Stimulated activated CD8-positive, alpha-beta memory T cell treated with anti-CD3 and anti-CD28 coated beads, Interleukin-7, amount 100 ng/mL, for 48 hours (primary cell): ENCODE results near the gene RASSF8.

Experiments used
- DNase-seq, 2 donors: peaks; one replicate each; pipeline ENCODE4 v3.0.0-alpha.2; 2020; ENCODE audit warnings: low read depth in 1 of 2; ENCODE audit errors: extremely low read depth in 1 of 2

Gene RASSF8

DNA sequence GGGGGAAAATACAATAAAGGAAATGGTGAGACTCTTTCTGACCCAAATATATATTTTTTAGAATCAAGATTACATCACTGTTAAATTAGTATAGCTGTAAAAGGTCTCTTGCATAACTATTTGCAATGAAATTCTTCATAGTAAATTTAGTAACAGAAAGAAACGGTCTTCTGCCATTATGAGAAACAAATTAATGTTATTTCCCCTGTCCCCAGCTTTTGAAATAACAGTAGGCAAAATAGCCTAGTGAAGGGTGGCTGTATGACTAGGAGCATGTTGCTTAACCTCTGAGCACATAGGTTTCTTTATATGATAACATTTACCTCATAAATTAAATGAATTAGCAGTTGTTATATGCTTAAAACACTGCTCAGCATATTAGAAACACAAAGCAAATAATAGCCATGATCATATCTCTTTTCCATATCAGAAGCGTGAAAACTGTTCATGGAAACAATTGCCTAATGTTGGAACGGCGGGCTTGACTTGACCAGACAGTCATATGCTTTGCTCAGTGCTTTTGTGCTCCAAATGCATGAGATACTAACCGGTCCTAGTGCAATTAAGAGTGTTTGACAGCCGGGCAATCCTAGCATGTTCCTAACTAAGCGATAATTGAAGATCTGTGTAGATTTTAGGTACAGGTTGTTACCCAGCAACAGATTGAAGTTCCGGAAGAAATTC, 142.3 kb downstream of the RASSF8 start:
- no peak for DNase-seq

DNA sequence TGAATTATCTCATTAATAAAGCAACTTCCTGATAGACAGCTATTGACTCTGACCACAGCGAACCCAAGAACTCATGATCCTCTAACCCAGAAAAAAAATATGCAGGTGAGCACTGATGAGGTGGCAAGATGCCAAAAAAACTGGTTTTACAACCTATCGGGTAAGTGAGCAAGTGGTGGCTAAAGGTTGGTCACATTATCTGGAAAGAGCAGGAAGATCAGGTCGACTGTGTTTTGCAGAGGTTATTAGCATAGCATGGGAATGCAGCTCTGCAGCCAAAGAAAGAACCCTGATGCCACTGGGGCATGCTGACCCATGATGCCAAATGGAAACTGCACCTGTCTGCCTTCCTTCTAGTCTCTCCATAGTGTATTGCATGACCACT, 142.9 kb downstream of the RASSF8 start:
- DNase-seq = no peak

DNA sequence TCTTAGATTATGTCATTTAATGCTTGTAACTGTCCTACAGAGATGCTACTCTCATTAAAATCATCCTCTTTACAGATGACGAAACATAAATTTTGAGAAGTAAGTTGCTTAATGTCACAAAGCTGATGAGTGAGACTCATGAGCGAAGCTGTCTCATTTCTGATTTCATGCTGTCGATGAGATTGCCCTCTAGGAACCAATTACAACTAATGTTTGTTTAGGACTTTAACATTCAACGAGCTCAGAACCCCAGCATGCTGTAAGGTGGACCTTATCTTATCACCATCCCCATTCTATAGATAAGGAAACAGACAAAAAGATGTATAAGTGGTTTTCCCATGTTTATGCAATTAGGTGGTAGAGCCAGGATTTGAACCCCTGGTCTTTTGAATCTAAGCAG, 143.3 kb downstream of the RASSF8 start:
- DNase-seq = no peak

DNA sequence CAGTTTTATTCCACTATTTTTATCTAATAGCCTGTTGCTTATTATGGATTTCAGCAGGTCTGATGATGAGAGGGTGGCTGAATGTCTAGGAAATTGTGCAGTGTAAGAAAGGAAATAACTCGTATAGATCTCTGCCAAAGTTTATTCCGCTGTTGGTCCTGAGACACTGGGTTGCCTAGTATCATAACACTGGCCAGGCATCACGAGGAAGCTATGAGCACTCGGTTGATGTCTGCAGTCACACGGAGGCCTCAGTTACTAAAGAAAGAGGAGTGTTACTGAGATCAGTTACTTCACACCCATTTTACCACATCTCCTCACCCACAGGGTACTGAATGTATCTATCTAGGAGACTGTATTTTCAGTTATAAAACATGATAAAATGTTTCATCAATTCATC, 144.5 kb downstream of the RASSF8 start:
- DNase-seq = no peak

DNA sequence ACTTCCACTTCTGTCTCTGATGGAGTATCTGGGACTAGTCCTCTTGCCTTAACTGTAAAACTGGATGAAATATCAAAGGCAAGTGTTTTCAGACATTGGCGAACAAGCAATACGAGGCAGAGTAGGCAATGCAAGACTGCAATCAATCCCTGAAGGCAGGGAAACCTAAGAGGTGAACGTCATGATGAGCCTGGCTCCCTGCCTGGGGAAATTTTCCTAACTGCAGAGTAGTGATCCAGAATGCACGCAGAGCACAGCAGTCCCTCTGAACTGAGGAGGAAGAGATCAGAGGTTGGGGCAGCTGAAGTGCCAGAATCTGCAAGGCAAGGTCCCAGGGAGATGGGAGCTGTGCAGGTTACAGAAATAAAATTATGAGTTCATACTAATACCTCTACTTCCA, 147.9 kb downstream of the RASSF8 start:
- no peak for DNase-seq

DNA sequence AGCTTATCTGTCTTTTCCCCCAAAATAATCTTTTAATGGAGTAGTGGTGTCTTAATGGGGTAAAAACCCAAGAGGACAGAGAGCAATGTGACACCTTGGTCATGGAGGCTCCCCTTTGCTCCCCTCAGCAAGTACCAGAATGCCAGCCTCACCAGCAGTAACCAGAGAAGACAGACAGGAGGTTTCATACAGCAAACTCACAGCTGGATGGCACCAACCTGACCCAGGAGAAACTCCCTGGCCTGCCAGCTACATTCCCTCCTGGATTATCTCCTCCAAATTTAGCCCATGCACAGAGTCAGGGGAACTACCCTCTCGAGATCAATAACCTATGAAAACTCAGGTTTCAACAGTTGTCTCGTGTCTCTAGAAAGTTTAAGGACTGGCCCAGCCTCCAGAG, 150.4 kb downstream of the RASSF8 start:
- DNase-seq = no peak

DNA sequence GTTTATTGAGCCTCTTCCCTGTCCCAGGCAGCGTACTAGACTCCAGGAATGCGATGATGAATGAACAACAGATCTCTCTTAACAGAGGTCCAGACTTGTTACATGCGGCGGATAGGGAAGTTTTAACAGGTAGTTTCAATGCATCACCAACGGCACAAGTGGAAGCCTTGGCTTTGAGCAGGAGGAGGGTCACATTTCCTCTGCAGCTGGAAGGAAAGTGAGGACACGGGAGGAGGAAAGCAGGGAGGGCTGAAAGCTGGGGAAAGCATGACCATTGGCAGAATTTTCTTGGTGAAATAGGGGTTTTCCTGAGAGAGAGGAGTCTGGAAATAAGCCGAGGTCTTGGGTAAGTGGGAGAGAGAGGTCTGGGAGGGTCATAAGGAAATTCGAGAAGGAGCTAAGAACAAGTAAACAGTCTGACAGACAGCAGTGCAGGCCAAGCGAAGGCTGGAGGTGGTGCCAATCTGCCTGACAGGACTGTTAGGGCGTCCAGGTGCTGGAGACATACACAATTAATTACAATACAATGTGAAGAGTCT, 150.9 kb downstream of the RASSF8 start:
- DNase-seq = no peak

DNA sequence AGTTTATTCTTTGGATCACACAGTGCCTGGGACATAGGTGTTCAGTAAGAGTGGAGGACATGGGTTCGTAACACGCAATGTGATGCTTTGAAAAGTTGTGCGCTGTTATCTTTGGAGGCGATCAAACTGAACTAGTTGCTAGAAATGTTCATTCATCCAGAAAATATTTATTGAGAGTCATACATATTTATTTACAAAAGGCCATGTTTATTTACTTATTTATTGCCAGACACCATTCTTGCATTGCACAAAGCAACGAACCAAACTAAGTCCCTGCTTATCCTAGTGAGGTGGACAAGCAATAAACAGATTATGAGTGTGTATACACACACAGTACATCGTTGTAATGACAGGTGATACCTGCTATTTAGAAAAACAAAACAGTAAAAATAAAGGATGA, 153.8 kb downstream of the RASSF8 start:
- DNase-seq = no peak

DNA sequence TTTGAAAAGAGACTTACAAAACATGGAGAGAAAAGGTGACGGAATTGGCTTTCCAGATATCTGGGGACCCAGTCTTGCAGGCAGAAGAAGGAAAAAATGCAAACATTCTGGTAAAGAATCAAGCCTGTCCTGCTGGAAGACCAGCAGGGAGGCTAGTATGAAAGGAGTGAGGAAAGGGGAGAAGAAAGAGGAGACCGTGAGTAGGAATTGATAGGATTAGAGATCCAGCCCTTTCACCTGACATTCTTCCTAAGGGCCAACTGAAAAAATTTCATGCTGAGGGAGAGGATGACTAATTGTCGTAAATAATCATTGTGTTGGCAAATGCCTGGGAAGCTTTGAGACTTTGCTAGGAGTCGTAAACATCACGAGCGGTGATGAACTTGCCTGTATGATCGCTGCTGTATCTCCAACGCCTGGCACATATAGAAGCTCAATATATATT, 154.2 kb downstream of the RASSF8 start:
- no peak for DNase-seq

DNA sequence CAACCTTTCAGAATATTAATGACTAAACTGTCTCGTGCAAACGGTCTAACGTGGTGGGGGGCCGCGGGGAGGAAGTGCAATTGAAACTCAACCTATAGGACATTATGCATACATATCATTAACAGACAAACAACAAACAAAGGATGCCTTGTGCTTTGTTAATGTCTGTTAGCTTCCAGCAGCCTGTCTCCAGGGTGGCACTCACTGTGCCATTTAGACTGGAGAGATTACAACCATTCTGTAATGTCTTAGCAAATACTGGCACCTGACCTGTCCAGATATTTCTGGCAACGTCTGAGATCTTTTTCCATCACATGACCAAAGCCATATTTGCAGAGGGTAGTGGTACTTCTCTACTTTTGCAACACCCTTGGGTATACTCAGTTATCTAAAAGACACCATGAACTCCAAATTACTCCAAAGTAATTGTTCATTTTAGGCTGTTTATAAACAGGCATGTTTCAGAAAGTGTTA, 154.7 kb downstream of the RASSF8 start:
- DNase-seq = no peak

DNA sequence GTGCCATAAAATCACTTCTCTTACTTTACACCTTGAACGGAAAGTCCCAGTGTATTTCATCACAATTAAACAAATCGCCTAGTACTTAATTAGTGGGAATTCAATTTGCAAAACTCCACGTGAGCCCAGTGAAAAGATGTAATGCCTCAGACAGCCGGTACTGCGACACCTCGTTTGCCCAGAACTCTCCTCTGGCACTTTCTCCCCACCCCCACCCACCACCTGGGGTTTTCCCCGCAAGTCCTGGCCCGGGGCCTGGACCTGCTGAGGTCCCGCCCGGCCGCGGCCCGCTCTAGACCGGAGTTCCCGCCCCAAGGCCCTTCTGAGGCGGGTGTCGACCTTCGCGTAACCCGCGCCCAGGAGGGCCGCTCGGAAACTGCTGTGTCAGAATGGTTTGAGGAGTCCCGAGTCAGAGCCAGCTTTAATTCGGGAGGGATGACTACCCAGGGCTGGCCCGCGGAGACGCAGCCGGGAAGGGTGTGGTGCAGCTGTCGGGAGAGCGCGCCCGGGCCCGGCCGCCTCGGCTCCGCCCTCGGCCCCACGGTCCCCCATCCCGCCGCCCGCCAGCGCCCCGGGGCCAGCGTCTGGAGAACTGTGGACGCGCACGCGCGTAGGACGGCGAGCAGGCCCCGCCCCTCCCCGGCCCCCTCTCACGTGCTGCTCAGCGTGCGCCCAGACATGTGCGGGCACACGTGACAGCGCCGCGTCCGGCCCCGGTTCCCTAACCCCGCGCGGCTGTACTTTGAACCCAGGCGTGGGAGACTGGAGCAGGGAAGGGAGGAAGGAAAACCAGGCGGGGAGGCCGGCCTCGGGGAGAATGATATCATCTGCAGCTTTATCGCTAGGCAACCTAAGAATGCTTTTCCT, 155.6 kb downstream of the RASSF8 start:
- DNase-seq = peak in 1 of 2 donors; percentile 51

DNA sequence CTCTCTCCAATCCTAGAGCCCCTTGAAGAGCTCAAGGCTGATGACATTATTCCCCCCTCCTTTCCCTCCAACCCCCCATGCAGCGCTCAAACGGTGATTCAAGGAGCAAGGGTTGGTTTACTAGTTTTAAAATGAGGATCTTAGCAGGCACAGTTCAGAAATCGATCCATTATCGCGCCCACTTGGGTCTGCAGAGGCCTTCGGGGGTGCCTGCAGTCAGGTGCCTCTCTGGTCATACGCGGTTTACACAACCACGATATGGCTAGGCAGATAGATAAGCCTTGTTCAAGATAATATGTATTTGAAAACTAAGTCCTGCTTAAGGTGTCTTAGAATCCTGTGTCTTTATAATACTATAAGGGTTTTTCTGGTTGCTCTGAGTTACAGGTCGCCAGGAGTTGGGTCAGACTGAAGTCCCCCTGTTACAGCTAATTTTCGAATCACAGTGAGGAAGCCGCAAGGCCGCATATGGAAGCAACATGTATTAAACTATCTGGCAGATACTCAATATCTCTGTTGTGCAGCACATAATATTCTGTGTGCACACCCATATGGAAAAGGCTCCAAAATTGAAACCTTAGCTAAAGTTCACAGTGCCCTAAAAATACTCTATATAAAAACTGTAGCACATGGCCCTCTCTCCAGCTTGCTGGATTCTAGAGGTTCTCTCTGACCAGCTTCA, 156.4 kb downstream of the RASSF8 start:
- DNase-seq = no peak

DNA sequence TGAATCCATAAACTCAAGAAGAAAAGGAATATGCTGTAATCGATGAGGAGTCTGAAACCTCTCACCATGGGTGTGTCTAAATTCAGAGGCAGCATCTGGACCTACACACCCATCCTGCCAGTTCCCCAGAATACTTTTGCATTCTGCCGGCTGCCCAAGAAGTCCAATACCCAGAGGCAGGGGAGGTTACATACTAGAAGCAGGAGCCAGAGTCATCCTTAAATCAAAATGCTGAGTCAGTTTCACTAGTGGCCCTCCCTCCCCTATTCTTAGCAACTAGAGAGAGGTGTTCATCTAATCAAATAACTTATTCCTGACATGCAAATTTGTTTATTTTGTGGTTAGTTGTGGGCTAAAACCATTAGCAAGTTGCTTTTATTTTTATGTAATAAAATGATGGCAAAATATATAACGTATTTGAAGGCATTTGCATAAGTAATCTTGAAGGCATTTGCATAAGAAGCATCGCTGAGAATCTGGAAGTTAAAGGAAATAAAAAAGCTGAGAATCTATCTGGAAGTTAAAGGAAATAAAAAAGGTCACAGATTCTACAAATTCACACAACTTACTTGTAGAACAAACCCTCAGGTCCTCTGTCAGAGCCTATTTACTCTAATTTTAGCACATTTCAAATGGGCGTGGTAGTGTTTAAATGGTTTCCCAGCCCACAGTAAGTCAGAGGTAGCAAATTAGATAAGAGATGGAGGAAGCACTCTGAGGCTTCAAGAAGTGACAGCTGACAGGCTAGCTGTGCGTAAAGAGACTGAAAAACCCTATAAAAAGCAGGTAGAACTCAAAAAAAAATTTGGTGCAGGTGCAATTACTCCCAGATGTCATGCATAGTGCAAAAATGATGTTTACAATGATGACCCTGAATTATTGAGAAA, 158.6 kb downstream of the RASSF8 start:
- DNase-seq = no peak

DNA sequence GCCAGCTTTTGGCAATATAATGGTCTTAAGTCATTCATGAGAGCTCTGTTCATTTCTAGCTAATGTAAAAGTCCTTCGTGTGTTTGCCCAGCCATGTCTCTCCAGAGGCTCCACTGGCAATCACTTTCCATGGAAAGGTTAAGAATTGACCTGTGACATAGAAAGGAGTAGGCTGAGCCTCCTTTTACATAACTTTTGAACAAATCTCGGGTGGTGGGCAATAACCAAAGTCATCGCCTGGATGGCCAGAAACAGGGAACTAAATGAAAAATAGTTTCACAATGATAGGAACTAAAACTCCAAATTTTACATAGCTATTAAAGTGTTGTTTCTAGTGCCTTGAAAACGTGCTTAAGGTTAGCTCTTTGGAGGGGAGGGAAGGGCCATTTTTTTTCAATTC, 159.8 kb downstream of the RASSF8 start:
- DNase-seq = no peak

DNA sequence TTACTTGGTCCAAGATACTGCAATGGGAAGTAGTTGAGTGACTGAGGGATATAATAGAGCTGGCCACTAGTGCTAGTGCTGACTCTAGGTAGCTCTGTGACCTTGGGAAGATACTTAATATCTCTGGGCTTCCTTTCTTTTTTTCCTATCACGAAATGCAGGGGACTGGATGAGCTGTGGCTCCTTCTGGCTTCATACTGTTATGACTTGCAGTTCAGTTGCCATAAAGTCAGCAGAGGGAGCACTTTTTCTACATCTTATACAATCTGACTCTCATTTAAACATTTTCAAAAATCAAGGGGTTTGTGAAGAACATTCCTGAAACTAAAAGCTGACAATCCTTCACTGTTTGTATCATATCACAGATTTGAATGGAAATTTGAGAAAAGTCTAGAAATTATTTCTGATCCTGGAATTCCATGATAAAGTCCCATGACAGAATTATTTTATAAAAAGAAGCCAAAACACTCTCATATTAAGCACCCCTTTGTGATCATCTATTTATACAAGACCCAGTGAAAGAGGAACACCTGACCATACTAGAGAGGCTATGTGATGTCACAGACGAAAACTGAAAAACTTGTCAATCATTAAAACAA, 161.0 kb downstream of the RASSF8 start:
- DNase-seq = no peak

DNA sequence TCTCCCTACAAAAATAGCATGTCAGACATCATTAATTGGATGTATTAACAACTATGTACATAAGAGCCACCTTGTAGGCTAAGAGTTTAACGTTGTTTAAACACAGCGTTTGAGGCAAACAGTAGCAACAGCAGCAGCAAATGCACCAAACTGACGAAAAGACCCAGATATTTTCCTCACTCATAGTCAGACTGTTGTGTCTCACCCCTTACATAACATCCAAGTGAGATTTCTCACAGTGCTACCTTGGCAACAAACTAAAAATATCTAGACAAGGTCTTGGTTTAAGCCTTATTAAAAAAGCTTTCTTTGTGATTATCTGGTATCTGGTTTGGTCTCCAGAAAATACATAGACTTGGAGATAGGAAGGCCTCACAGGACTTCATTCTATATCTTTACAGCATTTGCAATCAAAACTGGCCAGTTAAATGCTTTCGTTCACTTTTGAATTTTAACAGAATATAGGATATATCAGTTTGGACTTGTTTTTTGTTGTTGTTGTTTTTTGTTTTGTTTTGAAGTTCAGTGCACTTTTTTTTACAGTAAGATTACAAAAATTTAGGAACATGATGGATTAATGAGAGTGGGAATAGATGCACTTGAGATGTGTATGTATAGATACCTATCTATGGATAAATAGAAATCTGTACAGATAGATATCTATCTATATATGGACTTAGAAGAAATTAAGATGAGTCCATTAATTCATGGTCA, 162.2 kb downstream of the RASSF8 start:
- DNase-seq = no peak

DNA sequence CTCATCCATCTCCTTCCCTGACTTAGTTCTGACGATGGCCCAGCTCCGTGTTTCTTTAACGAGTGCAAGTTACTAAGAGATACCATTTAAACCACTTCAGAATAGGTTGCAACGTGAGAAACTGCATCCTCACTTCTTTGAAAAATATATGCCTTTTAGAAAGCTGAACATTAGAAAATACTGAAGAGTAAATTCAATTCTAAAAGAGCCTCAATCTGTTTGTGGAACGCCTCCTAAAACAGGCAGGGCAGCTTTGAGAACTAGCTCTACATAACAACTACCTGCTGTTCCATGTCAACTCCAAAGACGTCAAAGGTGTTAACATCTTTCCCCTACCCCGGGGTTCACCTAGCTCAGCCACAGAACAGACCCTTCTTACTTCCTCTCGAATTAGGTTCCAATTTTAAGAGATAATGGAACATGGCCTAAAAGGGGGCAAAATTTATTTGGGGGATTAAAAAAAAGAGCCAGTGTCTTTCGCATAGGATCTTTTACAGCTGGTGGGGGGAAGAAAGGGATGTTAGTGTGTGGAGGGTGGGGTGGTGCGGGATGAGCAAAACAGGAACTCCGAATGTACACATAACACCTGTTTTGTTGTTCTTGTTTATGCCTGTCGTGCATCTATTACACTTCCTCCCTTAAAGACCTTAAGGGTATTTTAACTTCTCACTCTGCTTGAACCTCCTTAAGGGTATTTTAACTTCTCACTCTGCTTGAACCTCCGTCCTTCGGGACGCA, 163.0 kb downstream of the RASSF8 start:
- no peak for DNase-seq

DNA sequence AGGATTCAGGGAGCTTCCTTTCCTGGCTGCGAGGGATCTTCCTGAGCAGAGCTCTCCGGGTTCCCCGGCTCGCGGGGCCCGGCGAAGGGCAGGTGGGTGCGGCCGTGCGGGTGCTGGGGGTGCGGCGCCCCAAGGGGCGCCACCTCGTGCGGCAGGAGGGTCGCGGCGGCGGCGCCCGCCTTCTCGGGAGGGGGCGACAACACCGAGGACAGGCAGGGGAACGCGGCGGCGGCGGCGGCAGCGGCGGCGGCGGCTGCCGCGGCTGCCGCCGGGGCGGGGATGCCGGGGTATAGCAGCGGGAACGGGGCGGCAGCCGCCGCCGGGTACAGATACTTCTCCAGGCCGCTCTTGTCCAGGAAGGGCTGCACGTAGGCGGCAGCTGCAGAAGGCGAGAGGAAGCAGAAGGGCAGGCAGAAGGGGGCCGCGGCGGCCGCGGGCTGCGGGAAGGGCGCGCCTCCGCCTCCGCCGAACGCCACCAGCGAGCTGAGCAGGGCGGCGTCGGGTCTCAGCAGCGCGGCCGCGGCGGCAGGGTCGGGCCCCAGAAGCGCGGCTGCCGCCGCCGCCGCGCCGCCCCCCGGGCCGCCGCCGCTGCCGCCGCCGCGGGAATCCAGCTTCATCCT, 163.7 kb downstream of the RASSF8 start:
- no peak for DNase-seq
